Endothelial cell of umbilical vein (primary cell): Measurements from ENCODE around the gene PDE4C. TPM values are rescaled to one million over a fixed set of nuclear protein-coding genes. Genes with fewer than 3 reads are reported as not detected.

Source experiments
- BruUV-seq: library from RNA; stranded (reverse); fragments of 400-500 nt; replicated peaks from 2 replicates; lab custom pipeline; 2021; lab: Mats Ljungman, UMichigan
- CTCF ChIA-PET: fragments of 300-600, 350-600 bp; sonication (Branson Sonifier 250); formaldehyde crosslinking; loops from one replicate; lab custom pipeline; 2021; ENCODE audit warnings: antibody characterized with exemption, inconsistent platforms; lab: Charles Lee
- POLR2A ChIA-PET: fragments of 300-600, 350-600 bp; sonication (Branson Sonifier 250); formaldehyde crosslinking; loops from one replicate; lab custom pipeline; 2021; ENCODE audit warnings: antibody characterized with exemption, inconsistent platforms; lab: Charles Lee
- DNase-seq: peaks from one replicate; pipeline ENCODE4 v3.0.0-alpha.2; 2011; ENCODE audit warnings: low read depth, low spot score
- FAIRE-seq: peaks from 2 replicates; lab custom pipeline; 2011; peaks lifted over from hg19 to GRCh38; lab: Jason Lieb, UNC
- H2AFZ ChIP-seq: 2 replicates; pipeline ENCODE4 v1.6.0; 2012; ENCODE audit warnings: low read depth, low read length, control low read depth, inconsistent platforms
- H3K27ac ChIP-seq: 2 replicates; pipeline ENCODE4 v1.5.1; 2011; ENCODE audit warnings: low read depth, mild to moderate bottlenecking, control low read depth, low read length, moderate library complexity; ENCODE audit not compliant: insufficient read depth
- H3K27me3 ChIP-seq, 2 experiments: 2 replicates each; pipeline versions ENCODE4 v1.6.0 to v1.6.1; 2011; ENCODE audit warnings: low read length in 2 of 2, mixed read lengths in 1 of 2; ENCODE audit not compliant: control insufficient read depth in 2 of 2, insufficient read depth in 2 of 2
- H3K36me3 ChIP-seq, 2 experiments: 2 replicates in 1 of 2; 3 replicates in 1 of 2; pipeline ENCODE4 v1.5.1; 2011; ENCODE audit warnings: low read length in 2 of 2, mild to moderate bottlenecking in 1 of 2, moderate library complexity in 1 of 2; ENCODE audit not compliant: control insufficient read depth in 2 of 2, insufficient read depth in 2 of 2; ENCODE audit errors: extremely low read depth in 1 of 2
- H3K4me1 ChIP-seq: 3 replicates; pipeline ENCODE4 v1.5.1; 2011; ENCODE audit warnings: mild to moderate bottlenecking, low read length; ENCODE audit not compliant: control insufficient read depth, insufficient read depth; ENCODE audit errors: extremely low read depth
- H3K4me2 ChIP-seq: 2 replicates; pipeline ENCODE4 v1.6.1; 2011; ENCODE audit warnings: low read length, control low read depth, mixed read lengths; ENCODE audit not compliant: insufficient read depth
- H3K4me3 ChIP-seq, 3 experiments: fragments of 200-600 bp in 1 of 3; sonication (generic), shearing (Covaris generic) in 1 of 3; replicated peaks in 1 of 3; 2 replicates each; pipeline ENCODE4 v1.5.1; 2011 to 2016; ENCODE audit warnings: control low read depth in 3 of 3, low read length in 3 of 3, mild to moderate bottlenecking in 2 of 3, inconsistent platforms in 1 of 3, low read depth in 1 of 3, moderate library complexity in 1 of 3; ENCODE audit not compliant: insufficient read depth in 1 of 3
- H3K79me2 ChIP-seq: 2 replicates; pipeline ENCODE4 v1.6.0; 2012; ENCODE audit warnings: low read length, inconsistent platforms; ENCODE audit not compliant: control insufficient read depth, insufficient read depth
- H3K9ac ChIP-seq: replicated peaks from 2 replicates; pipeline ENCODE3; 2011; ENCODE audit warnings: low read length, control low read depth; ENCODE audit not compliant: insufficient read depth; ENCODE audit errors: extremely low read depth
- H3K9me1 ChIP-seq: replicated peaks from 3 replicates; pipeline ENCODE4 v1.6.0; 2011; ENCODE audit warnings: mild to moderate bottlenecking, low read length; ENCODE audit not compliant: control insufficient read depth, insufficient read depth; ENCODE audit errors: extremely low read depth
- H3K9me3 ChIP-seq: replicated peaks from 2 replicates; pipeline ENCODE4 v1.5.1; 2012; ENCODE audit warnings: low read length, inconsistent platforms; ENCODE audit not compliant: control insufficient read depth, insufficient read depth
- H4K20me1 ChIP-seq: replicated peaks from 2 replicates; pipeline ENCODE3; 2011; ENCODE audit warnings: mild to moderate bottlenecking, low read length; ENCODE audit not compliant: control insufficient read depth, insufficient read depth; ENCODE audit errors: extremely low read depth
- EZH2 ChIP-seq: IDR thresholded peaks from 2 replicates; pipeline ENCODE4 v1.6.1; 2012; ENCODE audit warnings: borderline replicate concordance, low read depth, mild to moderate bottlenecking, moderate library complexity, low read length, inconsistent platforms; ENCODE audit not compliant: severe bottlenecking
- FOS ChIP-seq: IDR thresholded peaks from 2 replicates; pipeline ENCODE4 v1.6.1; 2011; ENCODE audit warnings: mild to moderate bottlenecking, low read length, moderate library complexity, borderline replicate concordance; ENCODE audit not compliant: insufficient read depth
- GATA2 ChIP-seq: IDR thresholded peaks from 2 replicates; pipeline ENCODE4 v1.7.0; 2011; ENCODE audit warnings: low read depth, mild to moderate bottlenecking, moderate library complexity, mixed read lengths, low read length; ENCODE audit not compliant: insufficient read length, insufficient read depth
- JUN ChIP-seq: IDR thresholded peaks from 2 replicates; pipeline ENCODE4 v1.6.1; 2011; ENCODE audit warnings: borderline replicate concordance, low read depth; ENCODE audit not compliant: insufficient read length, insufficient read depth
- MYC ChIP-seq: IDR thresholded peaks from one replicate; pipeline ENCODE4 v1.6.1; 2011; ENCODE audit warnings: mild to moderate bottlenecking, low read depth, low read length
- POLR2A ChIP-seq: IDR thresholded peaks from 2 replicates; pipeline ENCODE4 v1.6.1; 2012; ENCODE audit warnings: low read depth, mild to moderate bottlenecking, control low read depth, low read length
- POLR2AphosphoS5 ChIP-seq: IDR thresholded peaks from 2 replicates; pipeline ENCODE4 v1.6.1; 2012; ENCODE audit warnings: low read depth, mild to moderate bottlenecking, control low read depth, low read length, moderate library complexity; ENCODE audit not compliant: insufficient read depth
- dilution Hi-C: fragments of 300-500 bp; cut with MboI; formaldehyde crosslinking; loops from one replicate; pipeline ENCODE4 v1.15.0; 2019; ENCODE audit warnings: low sequenced_read_pairs; ENCODE audit not compliant: extremely low pct_ligation_motif_present
- intact Hi-C: fragments of 100-400 bp; cut with micrococcal nuclease; formaldehyde crosslinking; loops from one replicate; pipeline ENCODE4 v1.10.0; 2022
- polyA plus RNA-seq, 4 experiments: library from polyadenylated mRNA; depleted of rRNA in 3 of 4; stranded (reverse) in 3 of 4; unstranded in 1 of 4; fragments of >200 nt; gene quantifications; 2 replicates each; pipeline versions ENCODE4 v1.2.1 to v1.2.3, GENCODE V29; 2011 to 2012; ENCODE audit warnings: missing spikeins in 1 of 4
- total RNA-seq: library from RNA; stranded (reverse); gene quantifications from 2 replicates; pipeline ENCODE4 v1.2.3, GENCODE V29; 2021
- TF ChIP-seq, protein P1 (sequence below): IDR thresholded peaks from 2 replicates; pipeline ENCODE4 v1.6.1; 2011; ENCODE audit not compliant: insufficient read depth, insufficient read length
- TF ChIP-seq, protein P2 (sequence below), 2 donors: IDR thresholded peaks; 1 replicate in 1 of 2; 2 replicates in 1 of 2; pipeline ENCODE4 v1.5.1; 2011; ENCODE audit warnings: low read length in 2 of 2, mild to moderate bottlenecking in 2 of 2, moderate library complexity in 2 of 2, control low read depth in 1 of 2, inconsistent platforms in 1 of 2, low read depth in 1 of 2; ENCODE audit not compliant: insufficient read depth in 1 of 2; ENCODE audit errors: extremely low read depth in 1 of 2

Gene PDE4C
- total and polyA plus RNA-seq, 2 donors (not counting 3 experiments of a cell fraction or from before 2014, with no cell fraction given) = 0.29 to 0.97 TPM

DNA sequence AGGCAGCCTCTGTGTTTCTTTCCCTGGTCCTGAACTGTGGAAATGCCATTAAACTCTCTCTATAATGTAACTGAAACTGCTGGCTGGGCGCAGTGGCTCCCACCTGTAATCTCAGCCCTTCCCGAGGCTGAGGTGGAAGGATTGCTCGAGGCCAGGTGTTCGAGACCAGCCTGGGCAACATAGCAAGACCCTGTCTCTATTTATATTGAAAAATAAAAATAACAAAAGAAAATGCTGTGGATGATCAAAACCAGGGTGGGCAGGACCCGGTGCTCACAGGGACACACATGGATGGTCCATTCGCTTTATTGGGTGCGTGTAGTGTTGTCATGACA, 29.8 kb downstream of the PDE4C start:
- DNase-seq (no peak), FAIRE-seq (no peak)
- ChIA-PET CTCF (interaction anchor here (0.6 to 1.1 kb wide), 2 partner anchors 83 to 329 kb away, joined by 4 read pairs; no protein-coding TSS in a partner anchor), POLR2A (no interaction called here)
- TF ChIP-seq FOS (no peak), POLR2AphosphoS5 (no peak), GATA2 (no peak), JUN (no peak), EZH2 (no peak), POLR2A (no peak), MYC (no peak)
- TF ChIP-seq, protein P1, sequence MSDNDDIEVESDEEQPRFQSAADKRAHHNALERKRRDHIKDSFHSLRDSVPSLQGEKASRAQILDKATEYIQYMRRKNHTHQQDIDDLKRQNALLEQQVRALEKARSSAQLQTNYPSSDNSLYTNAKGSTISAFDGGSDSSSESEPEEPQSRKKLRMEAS = no peak
- TF ChIP-seq, protein P2, sequence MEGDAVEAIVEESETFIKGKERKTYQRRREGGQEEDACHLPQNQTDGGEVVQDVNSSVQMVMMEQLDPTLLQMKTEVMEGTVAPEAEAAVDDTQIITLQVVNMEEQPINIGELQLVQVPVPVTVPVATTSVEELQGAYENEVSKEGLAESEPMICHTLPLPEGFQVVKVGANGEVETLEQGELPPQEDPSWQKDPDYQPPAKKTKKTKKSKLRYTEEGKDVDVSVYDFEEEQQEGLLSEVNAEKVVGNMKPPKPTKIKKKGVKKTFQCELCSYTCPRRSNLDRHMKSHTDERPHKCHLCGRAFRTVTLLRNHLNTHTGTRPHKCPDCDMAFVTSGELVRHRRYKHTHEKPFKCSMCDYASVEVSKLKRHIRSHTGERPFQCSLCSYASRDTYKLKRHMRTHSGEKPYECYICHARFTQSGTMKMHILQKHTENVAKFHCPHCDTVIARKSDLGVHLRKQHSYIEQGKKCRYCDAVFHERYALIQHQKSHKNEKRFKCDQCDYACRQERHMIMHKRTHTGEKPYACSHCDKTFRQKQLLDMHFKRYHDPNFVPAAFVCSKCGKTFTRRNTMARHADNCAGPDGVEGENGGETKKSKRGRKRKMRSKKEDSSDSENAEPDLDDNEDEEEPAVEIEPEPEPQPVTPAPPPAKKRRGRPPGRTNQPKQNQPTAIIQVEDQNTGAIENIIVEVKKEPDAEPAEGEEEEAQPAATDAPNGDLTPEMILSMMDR (IDR thresholded peaks at IDR 0.05; ENCODE audit: extremely low read depth in 1 of 2, insufficient read depth in 1 of 2, low read depth in 1 of 2, low read length in 2 of 2) = no peak
- H3K4me1 ChIP-seq = peaks cover 14% of the 10 kb centered on the region
- H3K36me3 ChIP-seq = peaks cover 0 to 6% of the 10 kb centered on the region in 2 experiments
- intact Hi-C loops (no loop called here), dilution Hi-C loops (no loop called here)
- no peaks in the 10 kb centered on the region for H3K9me3 ChIP-seq
- H3K4me3 ChIP-seq = no peak overlapping the region
- H3K4me2 ChIP-seq = no peak overlapping the region
- H3K79me2 ChIP-seq = no peaks in the 10 kb centered on the region
- H3K9me1 ChIP-seq = no peaks in the 10 kb centered on the region
- H2AFZ ChIP-seq = no peak overlapping the region
- no peaks in the 10 kb centered on the region for H3K27me3 ChIP-seq
- H3K9ac ChIP-seq = no peak overlapping the region
- no peaks in the 10 kb centered on the region for H4K20me1 ChIP-seq
- no peak overlapping the region for H3K27ac ChIP-seq
- no TSS peak for BruUV-seq
